Limb (tissue), 2 donors: Measurements from ENCODE around the gene KCTD2.

ENCODE experiments used
- DNase-seq, 2 donors: peaks; one replicate each; pipeline ENCODE4 v3.0.0-alpha.2; 2016; ENCODE audit errors: extremely low spot score in 2 of 2

The KCTD2 gene

DNA sequence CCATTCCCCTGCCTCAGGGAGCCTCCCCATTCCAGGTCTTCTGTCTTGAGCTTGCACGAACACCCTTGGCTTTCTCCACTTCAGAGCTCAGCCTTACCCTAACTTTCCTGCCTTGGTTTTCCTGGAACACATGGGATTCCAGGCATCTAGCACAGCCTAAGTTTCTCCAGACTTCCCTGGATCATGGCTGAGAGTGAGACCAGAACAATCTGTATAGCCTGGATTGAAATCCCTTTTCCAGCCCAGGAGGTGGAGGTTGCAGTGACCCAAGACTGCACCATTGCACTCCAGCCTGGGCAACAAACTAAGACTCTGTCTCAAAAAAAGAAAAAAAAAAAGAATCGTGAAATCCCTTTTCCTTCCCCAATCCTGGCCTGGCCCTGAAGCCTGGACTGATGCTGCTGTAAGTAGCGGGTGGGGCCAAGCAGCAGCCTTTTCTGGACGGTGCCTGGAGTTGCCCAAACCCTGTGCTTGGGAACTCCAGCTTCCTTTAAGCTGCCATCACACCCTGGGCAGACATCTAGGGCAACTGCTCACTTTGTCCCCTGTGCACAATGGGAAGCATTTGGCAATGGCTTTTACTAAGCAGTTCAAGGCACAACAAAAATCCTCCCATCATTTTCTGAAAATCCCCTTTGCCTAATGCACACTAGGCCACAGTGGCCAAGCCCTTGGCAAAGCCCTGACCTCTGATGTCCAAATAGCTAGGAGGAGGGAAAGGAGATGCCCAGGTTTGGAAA lies 28.7 kb downstream of the KCTD2 start:
- DNase-seq = no peak

DNA sequence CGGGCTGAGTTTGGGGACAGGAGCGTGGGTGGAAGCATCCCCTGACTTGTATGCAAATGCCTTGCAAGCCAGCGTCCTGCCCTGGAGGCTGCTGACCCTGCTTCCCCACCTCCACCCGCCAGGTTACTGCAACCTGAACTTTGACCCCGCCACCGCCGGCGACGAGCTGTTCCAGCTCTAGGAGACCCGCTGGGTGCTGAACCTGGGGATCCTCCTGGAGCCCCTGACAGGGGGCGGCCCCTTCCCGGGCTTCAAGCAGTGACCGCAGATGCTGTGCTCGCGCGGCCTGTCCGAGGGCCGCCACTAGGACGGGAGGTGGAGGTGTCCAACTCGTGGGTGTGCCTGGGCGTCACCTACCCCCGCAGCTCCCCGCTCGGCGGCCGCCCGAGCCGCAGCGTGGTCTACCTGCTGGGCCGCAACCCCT lies 30.1 kb downstream of the KCTD2 start:
- DNase-seq = no peak

DNA sequence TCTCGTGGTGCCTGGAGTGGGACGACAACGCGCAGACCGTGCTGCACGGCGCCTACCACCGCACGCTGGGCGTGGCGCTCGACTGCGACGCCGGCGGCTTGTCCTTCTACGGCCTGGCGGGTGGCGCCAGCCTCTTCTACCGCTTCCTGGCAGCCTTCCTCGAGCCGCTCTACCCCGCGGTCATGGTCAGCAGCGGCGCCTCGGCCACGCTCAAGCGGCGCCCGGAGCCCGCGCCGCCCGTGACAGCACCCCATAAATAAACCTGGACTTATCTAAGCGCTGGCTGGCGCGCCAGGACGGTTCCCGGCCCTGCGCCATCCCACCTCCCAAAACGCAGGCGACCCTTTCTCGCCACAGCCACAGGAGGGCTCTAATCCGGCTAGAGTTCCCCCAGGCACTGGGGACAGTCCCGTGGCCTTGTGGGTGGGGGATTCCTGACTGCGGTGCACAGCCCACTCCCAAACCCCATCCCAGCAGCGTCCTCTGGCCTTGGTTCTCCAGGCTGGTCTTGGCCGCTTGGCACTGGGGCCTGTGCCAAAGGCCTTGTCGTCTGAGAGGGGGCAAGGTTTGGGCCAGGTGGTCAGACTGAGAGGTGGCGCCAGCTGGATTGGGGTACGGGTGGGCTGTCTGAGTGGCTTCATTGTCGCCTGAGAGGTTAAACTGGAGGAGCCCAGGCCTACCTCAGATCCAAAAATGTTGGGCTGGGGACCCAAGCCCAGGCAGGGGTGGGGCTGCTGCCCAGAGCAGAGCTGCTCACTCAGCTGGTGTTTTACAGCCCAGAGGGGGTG lies 30.7 kb downstream of the KCTD2 start:
- DNase-seq = peak; percentile 33 to 70

DNA sequence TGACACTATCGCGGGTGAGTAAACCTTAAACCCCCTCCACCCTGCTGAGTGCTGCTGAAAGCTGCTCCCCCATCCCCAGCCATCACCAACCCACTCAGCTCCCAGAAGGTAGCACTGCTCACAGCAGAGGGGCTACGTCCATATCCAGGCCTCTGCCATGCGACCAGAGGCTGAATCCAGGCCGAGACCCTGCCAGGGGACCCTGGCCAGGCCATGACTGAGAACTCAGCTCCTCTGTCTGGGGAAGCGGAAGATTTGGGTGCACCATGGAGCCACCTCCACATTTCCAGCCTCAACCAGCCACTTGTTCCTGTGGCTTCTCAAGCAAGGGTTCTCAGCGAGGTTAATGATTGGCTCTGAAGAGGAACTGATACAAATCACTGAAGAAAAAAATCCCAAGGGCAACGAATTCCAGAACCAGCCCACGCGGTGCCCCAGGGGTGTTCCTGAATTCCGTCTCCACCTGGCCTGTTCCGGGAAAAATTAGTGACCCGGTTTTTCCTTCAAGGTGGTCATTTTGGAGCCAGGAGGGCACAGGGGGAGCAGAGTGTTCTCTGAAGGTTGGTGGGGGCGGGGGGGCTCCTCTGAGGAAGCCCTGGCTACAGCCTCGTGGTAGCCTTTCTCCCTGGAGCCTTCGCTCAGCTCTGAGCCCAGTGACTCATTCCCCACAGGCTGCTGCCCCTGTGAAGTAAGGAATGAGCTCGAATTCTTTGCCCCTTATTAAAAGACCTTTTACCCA lies 31.4 kb downstream of the KCTD2 start:
- no peak for DNase-seq

DNA sequence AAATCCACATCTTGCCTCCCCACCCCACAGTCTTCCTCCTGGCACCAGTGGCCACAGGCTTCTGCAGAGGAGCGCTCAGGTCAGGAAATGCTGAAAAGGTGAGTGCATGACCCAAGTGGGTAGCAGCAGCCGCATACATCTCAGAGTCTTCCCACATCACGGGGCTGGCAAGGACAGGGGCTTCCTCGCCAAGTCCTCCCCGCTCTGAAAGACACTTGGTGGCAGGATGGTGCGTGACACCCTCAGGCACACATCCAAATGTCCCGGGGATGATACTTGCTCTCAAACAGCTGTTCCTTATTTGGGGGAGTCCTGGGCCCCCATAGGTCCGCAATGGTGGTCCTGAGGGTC lies 32.0 kb downstream of the KCTD2 start:
- DNase-seq = no peak

DNA sequence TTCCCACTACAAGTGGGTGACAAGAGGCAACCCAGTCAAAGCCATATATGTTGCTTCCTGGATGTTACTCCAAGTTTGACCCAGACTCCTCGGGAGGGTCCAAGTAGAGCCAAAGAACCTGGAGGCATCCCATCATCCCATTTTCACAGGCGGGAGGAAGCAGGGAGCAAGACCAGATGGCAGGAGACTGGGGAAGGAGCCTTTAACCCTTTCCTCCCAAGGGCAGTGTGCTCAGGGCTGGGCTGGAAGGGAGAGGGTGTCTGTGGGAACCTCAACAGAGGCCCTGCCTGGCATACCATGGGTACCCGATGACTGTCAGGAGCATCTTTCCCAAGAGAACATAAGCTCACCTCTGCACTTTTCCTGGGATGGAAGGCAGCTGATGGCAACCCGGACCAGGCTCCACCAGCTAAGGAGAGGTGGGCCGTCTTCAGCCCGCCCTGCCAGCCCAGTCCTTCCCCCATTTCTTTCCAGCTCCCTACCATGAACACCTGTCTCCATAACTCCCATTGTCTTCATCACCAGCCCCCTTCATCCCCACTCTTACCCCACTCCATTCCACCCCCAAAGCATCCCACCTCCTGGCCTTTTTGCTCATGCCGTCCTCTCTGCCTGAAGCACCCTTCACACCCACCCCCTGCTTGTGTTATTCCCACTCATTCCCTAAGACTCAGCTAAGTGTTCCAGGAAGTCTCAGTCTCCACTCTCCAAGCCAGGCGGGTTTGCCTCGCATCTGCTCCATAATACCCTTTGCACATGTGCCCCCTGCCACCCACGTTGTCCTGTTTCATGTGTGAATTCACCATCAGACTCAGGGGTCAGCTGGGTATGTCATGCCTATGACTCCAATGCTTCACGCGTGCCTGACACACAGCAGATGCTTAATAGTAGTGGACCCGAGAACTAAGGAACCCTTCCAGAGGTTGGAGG lies 34.9 kb downstream of the KCTD2 start:
- no peak for DNase-seq

DNA sequence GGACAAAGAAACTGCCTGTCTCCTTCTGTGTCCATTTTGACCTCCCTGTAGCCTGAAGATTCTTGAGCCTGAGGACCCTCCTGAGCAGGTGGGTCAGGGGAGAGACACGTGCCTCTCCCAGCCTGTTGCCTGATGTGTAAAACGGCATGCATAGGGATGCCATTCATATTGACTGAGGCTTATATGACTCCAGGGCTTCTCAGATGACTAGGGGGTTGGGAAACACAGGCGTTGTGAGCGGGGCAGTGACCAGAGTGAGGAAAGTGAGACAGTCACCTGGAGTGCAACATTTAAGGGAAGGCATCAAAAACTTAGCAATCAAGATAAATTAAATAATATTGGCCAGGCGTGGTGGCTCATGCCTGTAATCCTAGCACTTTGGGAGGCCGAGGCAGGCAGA lies 35.7 kb downstream of the KCTD2 start:
- no peak for DNase-seq

DNA sequence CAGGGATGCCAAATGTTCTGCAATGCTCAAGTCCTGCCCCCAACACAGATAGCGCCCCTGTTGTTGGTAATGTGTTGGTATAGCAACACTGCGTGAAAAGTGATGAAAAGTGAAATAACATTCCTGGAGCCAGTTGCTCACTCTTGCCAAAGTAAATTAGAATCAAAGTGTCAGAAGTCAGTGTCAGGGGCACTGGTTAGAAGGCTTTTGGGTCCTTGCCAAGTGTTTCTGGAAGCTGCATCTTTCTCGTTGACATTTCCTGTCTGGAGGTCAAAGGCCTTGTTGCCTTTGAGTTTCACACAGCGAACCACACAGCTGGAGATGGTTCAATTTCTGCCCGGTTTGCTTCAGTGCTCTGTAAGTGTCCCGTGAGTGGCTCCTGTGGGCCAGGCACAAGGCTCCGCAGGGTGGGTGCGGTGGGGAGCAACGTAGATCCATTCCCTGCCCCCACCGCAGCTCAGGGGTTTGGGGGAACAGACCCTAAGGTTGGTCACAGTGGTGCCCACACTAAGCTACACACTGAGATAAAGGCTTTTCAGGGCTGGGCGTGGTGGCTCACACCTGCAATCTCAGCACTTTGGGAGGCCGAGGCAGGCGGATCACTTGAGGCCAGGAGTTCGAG lies 37.1 kb downstream of the KCTD2 start:
- DNase-seq = no peak

DNA sequence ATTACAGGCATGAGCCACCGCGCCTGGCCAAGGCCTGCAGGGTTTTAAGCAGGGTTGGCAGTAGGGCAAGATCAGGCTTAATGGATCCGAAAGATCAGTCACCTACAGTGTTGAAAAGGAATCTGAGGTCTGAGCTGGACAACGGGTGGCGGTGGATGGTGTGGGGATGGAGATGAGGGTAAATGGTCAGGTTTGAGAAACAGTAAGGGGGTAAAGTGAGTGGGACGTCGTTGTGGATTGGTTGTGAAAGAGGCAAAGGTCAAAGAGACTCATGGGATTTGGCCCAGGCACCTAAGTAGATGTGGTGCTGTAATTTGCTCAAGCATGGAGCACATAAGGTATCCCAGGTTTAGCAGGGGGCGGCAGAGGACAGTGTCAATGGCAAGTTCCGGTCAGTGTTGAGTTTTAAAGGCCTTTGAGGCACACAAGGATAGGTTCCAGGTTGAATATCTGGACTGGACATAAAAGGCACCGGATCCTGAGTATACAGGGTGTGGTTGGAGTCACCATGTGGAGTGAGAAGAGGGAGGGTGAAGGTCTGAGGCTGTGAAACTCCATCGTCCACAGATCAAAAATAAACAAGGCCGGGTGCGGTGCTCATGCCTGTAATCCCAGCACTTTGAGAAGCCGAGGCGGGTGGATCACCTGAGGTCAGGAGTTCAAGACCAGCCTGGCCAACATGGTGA lies 39.6 kb downstream of the KCTD2 start:
- no peak for DNase-seq

DNA sequence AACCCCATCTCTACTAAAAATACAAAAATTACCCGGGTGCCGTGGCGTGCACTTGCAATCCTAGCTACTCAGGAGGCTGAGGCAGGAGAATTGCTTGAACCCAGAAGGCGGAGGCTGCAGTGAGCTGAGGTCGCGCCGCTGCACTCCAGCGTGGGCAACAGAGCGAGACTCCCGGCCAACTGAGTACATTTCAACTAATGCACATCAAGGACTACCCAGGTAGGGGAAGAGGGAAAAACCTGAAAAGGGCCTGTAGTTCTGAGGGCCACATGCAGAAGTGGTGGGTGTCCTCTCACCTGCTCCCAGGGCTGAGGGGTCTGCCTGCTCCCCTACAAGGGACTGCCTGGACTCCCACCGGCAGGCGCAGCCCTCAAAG lies 40.1 kb downstream of the KCTD2 start:
- no peak for DNase-seq

DNA sequence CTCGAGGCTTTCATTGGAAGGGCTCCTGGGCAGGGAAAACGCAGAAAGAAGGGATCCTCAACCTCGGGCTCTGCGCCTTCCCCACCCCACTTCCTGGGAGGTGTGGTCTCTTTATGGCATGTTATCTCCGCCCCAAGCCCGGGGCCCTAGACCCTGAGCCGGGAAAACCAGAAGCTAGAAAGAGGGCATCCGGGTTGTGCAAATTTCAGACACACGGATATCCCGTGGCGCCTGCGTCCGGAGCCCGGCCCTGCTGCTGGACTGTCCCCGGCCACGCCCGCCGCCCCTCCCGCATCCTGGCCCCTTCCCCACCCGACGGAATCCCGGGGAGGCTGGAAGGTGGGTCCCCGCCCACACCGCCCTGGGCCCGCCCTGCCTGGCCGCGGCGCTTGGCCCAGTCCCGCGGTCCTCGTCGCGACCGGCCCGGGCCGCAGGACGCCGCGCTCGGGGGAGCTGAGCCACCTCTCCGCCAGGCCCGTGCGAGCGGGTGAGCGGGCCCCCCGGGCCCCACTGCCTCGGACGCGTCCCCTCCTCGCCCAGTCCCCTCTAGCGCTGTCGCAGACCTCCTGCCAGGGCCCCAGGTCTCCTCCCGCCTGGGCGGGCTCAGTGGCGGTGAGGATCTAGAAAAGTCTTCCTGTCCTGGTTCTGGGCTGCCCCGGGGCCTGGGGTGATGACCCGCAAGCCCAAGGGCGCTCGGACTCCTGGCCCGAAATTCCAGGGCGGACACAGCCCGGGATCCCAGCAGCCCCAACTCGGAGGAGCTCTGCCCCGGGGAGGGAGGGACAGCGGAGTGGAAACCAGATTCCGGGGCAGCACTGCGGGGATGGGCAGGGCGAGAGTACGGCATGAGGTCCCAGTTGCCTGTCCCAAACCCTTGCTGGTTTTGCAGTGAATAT lies 40.8 kb downstream of the KCTD2 start, which contains the start of gene SLC16A5:
SLC16A5 (plus strand) TSS at position 397 of the 896 bp plus-strand sequence. CDS start 5,683 bp downstream, outside the sequence.
- peak; percentile 62 to 84 for DNase-seq

DNA sequence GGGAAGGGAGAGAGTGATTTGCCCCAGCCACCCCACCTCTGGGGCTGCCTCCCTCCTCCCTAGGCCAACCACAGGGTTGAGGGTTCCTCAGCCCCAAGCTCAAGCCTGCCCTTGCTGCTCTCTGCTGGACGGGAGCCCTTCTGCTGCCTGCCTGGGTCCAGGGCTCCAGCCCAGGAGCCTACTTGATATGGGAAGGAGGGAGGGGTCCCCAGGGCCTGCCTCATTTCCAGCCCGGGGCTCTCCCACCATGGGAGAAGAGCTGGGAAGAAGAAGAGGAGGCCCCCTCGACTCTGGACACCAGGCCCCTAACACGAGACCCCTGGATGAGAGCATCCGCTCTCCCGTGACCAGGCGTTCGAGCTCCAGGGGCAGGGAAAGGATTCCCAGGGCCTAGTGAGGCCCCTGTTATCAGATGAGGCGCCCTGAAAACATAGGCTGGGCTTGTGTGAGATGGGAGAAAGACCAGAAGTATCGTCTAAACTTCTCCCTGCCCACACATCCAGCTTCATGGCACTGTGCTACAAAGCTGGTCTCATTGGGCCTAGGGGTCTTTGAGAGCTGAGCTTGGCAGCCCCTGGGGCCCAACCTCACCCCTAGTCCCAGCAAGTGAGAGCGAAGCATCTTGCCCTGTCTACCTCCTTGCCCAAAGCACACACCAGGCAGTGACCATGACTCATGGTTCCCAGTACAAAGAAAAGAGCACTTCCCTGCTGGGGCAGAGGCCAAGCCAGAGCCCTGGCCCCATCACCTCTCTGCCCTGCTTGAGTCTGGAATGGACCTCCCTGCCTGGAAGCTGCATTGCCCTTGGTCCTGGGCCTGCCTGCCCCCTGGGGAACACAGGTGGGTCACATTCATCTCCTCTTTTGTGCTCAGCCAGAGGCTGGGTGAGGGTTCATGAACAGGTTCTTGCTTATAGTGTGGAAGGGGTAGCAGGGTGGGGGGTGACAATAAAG lies 41.7 kb downstream of the KCTD2 start:
- DNase-seq = no peak

DNA sequence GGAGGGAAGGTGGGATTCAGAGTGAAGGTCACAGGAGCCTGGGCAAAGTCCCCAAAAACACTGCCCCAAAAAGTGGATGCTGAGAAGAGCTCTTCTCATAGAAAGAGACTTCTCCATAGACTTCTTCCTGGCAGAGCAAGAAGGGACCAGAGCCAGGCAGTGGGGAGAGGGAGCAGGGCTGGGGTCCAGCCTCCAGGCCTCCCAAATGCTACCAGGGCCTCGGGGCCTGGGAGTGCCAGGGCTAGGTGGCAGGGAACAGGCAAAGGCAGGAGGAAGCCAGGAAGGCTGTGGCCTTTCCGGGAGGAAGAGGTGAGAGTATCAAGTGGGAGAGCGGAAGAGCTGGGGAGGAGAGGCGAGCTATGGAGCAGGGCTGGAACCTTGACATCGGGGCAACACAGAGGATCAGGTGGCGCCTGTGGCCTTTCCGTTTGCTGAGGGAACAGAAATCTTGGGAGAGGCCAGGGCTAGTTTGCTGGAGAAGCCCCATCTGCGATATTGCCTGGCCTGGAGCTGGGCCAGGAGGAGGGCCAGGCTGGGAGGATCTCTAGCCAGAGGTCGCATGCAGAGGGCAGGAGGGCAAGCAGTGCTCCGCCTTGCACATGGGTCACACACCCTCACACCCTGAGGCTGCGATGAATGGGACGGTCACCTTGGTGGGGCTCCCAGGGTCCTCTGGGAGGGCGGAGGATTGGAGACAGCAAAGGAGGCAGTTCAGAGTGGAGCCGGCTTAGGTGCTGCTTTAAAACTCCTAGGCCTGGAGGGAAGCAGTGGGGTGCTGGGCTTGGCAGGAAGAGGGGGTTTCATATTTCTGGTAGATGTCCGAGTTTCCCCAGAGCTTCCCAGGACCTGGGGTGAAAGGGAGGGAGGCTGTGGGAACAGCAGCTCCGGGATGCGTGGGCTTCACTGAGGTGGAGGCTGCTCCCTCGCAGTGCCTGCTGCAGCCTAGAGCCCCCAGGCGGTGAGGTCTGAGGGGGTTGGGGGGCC lies 44.1 kb downstream of the KCTD2 start:
- DNase-seq = no peak

DNA sequence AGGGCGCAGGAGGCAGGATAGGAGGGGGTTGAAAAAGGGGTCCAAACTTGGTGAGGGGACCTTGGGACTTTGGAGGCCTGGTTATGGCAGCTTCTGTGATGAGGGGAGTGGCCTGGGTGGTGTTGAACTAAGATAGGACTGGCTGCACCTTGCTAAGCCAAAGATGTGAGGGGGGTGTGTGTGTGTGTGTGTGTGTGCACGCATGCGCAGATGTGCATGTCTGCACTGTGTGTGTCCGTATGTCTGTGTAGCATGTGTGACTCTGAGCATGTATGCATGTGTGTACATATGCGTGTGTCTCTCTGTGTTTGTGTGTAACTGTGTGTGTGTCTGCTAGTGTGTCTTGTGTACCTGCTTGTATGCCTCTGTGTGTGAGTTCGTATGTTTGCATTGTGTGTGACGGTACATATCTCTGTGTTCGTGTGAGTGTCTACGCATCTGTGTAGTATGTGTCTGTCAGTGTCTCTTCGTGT lies 44.9 kb downstream of the KCTD2 start:
- no peak for DNase-seq

DNA sequence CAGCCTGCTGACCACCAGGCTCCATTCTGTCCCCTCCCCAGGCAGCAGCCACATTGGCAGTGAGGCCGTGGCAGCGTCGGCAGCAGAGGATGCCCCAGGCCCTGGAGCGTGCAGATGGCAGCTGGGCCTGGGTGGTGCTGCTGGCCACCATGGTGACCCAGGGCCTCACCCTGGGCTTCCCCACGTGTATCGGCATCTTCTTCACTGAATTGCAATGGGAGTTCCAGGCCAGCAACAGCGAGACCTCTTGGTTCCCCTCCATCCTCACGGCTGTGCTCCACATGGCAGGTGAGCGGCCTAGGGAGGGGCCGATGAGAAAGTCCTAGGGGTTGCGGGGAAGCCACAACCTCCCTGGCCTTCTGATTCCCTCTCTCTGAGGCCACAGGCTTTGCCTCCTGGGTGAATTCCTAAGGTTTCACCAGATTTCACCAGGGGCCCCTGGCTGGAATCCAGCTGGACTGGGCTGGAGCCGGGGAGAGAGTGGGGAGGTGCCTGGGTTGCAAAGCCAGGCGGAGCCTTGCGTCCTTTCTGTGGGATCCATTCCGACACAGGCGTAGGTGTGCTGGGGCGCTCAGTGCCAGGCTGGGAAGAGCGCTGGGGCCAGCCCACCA lies 46.6 kb downstream of the KCTD2 start:
- DNase-seq = no peak

DNA sequence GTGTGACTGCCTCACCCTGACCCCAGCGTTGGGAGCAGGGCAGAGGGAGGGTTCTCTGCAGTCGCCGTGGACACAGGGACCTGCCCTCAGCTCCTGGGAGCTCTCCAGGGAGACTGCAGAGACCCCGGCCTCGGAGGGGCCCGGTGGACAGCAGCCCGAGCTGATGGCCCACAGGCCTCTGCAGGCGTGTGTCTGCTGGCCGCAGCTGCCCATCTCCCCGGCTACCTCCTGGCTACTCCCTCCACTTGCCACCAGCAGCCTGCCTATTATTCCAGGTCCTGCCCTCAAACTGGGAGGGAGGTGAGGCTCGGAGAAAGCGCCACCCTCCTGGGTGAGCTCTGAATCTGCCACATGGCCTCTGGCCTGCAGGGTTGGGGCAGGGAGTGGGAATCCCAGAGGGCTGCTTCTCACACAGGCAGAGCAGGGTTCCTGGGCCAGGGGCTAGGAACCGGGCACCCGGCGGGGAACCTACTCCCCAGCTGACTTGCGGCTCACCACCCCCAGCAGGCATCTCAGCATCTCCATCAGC lies 47.9 kb downstream of the KCTD2 start:
- no peak for DNase-seq
